NCI-H774 (cell line): ENCODE results near the gene OR8B3.

Experiments
- DNase-seq: peaks from one replicate; lab custom pipeline; 2025; lab: John Stamatoyannopoulos, UW

Gene OR8B3

DNA sequence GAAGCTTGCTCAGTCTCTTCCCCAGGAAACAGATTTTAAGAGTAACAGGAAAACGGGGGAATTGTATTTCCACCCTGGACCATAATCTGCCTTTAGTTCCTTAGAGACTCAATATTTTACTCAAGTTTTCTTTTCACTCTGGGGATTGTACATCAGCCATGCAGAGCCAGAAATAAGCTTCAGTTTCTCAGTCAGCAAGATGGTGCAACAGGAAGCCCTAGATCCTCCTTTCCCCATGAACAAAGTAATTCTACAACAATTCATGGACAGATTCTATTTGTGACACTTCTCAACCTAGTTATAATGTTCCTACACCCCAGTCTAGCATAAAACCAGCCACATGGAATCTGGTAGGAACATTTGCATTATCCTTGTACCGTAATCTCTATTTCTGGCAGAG lies 39.3 kb downstream of the OR8B3 start:
- DNase-seq = no peak

DNA sequence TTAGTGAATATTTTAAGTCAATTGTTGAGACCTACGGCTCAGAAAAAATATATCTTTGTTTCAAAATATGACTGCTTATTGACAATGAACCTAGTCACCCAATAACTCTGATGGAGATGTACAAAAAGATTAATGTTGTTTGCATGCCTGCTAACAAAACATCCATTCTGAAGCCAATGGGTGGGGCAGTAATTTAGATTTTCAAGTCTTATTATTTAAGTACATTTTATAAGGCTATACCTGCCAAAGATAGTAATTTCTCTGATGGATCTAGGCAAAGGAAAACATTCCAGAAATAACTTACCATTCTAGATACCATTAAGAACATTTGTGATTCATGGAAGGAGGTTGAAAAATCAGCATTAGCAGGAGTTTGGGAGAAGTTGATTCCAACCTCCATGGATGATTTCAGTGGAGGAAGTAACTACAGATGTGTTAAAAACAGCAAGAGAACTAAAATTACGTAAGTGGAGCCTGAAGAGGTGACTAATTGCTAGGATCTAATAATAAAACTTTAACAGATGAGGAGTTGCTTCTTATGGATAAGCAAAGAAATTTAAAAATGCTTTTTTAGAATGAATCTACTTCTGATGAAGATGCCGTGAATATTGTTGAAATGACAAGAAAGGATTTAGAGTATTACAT lies 52.4 kb downstream of the OR8B3 start:
- no peak for DNase-seq
